GM21717 (cell line): ENCODE data around the gene HES1.
"Not testable (repeated sequence)": the region's sequence is repeated elsewhere in the genome, so short reads cannot be mapped to it uniquely, and the experiment has no call there.

Experiments
- ATAC-seq: cut with Tn5 transposase; IDR thresholded peaks from one replicate; pipeline ENCODE4 v1.9.1; 2021; ENCODE audit warnings: mild to moderate bottlenecking, moderate library complexity; ENCODE audit not compliant: unreplicated experiment

The HES1 gene

DNA sequence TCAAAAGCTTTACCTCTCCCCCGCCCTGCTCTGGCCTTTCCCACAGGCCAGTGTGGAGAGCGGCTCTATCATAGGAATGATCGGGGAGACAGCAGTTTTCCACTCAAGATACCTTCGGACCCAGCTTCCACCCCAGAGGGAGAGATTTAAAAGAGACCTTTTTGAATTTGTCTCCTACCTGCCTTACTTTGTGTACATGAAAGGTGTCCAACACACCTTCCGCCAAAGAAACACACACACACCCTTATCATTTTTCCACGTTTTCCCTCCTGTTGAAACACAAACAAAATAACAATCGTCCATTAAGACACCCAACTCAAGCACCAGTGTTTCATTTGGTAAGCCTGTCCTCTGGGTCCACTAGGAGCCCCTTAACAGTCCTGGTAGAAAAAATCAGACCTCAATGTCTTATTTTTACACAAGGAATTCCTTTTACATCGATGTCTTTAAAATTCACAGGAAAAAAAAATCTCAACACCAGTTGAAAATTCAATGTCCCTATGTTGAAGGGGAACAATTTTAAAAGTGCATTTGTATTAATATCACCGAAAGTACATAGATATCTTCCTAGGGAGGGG is 4.0 kb downstream of the HES1 start:
- no peak for ATAC-seq

DNA sequence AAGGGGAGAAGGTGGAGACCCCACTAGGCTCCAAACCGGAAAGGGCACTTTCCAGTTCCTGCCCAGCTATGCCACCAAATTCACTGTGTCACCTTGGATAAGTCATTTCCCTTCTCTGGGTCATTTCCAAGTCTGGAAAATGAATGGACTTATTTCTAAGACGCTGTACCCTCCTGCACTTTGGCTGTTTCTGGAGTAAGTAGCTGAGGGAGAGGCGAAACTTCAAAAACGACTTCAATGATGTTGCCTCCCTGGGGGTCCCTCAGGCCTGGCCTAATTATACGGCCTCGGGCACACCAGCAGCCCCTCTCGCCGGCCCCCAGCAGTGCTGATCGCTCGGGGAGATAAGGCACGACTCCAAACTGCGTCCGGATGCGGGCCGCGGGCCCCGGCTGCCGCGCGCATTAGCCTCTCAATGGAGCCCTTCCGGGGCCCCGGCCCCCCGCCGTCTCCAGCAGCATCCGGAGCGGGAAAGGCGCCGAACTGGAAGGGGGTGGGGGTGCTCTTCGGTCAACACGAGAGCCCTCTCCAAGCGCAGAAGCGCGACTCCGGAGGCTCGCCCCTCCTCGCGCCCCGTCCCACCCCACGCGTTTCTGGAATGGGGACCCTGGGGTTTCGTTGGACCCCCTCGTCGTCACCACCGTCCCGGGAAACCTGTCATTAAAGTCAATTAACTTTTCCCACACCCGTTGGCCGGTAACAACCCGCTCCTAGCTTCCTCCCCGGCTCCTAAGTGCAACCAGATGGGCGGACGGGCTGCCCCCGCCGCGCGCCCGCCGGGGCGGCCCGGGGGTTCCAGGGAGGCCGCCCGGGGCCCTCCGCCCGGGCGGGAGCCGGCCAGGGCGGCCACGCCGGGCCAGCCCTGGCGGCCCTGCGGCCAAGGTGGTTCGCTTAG is 4.8 kb downstream of the HES1 start:
- ATAC-seq: no peak

DNA sequence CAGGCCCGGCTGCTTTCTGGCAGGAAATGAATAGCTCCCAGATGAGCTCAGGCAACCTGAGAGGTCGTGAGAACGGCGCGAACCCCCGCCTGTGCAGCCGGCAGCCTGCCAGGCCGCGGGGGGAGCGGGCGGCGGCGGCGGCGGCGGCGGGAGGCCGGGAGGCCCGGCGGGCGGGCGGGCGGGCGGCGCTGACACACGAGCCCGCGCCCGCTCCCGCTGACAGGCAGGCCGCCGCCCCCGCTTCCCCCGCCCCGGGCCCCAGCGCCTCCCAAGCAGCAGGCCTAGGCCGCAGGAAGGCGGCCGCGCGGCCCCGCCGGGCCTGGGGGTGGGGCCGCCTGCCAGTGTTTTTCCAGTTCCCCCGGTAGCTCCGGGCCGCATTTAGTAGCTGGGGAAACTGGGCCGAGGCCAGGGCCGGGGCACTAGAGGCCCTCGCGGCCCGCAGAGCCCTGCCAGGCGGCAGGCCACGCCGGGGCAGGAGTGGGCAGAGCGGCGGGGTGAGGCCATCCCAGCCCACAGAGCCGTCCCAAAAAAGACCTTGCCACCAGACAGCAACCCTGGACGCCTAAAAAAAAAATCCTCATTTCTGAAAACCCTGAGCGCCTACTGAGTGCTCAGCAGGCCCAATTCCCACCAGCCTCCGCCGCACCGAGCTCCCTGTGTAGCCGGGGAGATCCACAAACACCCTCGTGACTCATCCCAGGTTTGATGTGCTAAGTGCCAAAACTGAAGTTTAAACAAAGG is 5.6 kb downstream of the HES1 start:
- peak; percentile 38 for ATAC-seq

DNA sequence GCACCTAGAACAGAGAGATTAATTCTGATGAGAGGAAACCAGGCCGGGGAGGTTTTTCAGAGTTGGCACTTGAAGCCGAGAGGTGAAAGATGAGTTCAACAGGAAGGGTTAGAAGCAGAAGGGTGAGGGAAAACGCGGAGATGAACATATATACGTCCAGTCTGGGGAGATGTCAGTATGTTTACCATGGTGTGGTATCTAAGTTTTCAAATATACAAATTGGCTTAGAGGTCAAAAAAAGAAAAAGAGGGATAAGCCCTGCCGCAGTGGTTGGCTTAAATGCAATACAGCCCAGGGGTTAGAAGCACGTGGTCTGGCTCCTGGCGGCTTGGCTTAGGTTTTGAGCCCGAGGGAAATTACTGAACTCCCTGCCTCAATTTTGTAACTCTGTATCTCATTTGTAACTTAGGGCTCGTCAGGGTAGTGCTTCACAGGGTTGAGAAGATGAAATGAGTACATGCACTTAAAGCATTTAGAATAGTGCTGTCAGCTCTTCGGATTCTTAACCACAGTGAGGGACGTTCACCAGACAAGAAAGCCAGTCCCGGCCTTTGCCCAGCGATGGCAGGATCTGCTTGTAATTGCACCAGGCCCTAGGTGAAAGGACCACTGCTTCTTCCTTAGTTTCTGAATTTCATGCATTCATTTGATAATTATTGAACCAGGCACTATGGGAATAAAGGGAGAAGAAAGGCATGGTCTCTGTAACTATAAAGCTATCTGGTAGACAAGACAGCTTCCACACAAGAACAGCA is 6.4 kb downstream of the HES1 start:
- ATAC-seq: no peak

DNA sequence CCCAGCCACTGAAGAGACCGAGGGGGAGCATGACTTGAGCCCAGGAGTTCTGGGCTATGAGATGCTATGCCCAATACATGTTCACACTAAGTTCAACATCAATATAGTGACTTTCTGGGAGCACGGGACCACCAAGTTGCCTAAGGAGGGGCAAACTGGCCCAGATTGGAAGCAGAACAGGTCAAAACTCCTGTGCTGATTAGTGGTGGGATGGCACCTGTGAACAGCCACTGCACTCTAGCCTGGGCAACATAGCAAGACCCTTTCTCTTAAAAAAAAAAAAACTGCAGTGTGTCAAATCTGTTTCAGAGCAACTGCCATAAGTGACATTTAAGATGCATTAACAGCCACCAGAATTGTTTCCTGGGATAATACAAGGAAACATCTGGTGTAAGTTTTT is 9.8 kb downstream of the HES1 start:
- no peak for ATAC-seq

DNA sequence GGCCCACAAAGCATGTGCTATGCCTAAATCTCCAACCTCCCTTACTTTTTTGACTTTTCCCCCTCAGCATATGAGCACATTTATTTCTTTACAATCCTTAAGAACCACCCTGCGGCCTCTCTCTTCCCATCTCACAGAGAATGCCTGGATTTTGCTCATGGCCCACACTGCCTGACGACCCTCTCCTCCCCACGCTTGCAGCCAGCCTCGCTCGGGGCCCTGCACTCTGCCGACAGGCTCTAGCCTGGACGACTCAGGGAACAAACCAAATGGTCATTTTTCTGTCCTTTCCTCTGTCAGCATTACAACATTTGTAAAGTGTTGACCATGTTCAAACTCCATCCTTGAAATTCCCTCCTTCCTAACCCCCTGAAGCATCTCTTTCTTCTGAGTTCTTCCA is 11.7 kb downstream of the HES1 start:
- no peak for ATAC-seq

DNA sequence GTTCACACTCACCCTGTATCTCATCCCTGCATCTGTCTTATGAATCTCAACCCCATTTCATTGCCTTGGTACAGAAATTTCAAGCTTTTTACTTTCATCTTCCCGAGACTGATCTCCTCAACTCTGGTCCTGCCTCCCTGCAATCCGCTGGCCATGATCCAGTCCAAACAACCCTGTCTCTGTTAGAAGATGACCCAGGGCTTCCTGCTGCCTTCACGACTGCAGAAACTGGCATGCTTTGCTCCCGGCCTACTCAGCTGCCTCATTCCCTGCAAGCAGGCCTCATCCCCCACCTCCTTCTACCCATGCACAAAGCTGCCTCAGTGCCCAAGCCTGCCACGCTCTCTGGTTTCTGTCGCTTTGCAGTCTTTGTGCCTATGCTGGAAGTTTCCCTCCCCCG is 12.4 kb downstream of the HES1 start:
- no peak for ATAC-seq

DNA sequence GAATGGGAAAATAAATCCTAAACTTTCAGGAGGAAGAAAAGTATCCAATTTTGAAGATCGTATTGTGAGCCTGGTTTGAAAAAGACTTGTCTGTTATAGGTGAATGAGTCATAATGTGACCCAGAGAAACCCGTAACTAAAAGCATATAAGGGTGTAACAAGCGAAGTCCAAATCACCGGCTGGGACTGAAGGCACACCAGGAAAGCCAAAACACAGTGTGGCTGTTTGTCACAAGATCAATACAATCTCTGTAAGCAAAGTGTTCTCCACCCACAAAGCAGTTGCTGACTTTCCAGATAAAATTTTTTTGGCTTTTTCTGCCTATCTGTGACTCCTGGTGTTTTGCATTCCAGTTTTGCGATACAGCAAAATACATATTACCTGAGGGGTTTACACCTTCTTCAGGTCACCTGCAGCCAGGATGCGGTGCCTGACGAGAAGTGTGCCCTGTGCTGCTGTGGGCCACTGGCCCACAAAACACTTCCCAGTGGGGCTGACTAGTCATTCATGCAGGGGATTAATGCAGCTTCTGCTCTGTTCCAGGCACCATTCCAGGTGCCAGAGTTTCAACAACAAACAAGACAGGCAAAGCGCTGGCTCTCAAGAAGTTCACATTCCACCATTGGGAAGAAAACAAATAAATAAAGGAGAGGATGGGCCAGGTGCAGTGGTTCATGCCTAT is 14.4 kb downstream of the HES1 start:
- ATAC-seq: no peak

DNA sequence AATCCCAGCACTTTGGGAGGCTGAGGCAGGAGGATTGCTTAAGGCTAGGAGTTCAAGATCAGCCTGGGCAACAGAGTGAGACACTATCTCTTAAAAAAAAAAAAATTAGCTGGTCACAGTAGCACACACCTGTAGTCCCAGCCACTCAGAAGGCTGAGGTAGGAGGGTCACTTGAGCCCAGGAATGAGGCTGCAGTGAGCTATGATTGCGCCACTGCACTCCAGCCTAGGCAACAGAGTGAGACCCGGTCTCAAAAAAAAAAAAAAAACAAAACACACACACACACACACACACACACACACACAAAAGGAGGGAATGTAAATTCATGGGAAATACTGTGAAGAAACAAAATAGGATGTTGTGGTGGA is 15.0 kb downstream of the HES1 start:
- ATAC-seq: not testable (repeated sequence)

DNA sequence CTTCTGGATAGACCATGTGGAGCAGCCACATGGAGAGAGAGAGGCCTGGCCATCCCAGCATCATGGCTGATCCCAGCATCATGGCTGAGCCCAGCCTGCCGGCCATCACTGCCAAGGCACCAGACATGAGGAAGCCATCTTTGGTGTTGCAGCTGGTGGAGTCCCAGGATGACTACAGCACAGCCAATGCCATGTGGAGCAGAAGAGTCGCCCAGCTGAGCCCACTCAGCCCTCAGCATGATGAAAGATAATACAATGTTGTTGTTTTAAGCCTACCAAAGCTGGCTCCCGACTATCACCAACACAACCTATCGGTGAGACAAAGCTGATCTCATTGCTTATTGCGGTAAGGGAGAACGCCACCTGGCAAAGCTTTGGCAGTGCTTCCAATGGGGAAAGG is 18.4 kb downstream of the HES1 start:
- ATAC-seq: no peak

DNA sequence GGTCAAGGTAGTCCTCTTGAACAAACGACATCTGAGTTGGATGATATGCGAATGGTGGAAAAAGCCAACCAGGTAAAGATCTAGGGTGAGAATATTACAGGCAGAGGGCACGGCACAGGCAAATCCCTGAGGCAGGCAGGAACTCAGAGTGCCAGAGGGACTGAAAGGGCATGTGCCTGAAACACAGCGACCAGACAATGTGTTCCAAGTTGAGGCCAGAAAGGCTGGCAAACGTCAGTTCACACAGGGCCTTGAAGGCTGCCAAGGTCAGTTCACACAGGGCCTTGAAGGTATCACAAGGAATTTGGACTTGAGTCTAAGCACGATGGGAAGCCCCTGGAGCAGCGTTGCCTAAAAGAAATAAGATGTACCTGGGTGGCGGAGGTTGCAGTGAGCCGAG is 20.1 kb downstream of the HES1 start:
- no peak for ATAC-seq

DNA sequence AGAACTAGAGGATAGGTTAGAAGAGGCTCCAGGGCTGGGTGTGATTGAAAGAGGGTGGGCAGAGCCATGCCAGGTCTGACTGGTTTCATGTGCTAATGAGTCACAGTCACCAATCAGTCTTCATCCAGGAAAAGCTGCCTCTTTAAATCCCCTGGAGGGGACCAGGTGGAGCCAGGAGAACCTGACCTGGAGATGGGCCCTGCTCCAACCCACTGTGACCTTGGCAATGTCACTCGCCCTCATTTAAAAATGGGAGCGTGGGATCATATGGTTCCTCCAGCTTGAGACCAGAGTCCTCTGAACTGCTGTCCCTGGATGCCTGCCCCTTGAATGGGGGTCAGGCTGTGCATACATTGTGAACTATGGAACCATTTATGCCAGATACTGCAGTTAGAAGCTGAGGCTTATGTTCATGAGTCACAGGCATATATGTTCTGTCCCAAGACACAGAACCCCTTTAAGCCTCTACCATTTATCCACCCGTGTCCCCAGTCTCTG is 23.0 kb downstream of the HES1 start:
- ATAC-seq: no peak

DNA sequence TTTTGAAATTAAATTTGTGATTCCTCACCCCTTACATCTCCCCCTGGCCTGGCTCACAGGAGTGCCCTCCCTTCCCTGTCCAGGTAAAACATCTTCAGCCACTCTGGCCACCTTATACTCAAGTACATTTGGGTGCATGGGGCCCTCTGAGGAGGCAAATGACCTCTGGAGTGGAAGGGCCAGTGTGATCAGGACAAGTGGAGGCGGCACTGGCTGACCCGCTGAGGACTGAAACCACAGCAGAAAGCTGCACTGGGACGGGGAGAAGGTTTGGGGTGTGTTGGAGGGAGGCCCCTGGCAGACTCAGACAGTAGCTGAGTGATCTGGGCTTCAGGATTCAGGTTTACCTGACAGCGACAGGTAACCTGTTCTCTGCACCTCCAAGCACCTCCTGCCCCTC is 24.2 kb downstream of the HES1 start:
- ATAC-seq: no peak

DNA sequence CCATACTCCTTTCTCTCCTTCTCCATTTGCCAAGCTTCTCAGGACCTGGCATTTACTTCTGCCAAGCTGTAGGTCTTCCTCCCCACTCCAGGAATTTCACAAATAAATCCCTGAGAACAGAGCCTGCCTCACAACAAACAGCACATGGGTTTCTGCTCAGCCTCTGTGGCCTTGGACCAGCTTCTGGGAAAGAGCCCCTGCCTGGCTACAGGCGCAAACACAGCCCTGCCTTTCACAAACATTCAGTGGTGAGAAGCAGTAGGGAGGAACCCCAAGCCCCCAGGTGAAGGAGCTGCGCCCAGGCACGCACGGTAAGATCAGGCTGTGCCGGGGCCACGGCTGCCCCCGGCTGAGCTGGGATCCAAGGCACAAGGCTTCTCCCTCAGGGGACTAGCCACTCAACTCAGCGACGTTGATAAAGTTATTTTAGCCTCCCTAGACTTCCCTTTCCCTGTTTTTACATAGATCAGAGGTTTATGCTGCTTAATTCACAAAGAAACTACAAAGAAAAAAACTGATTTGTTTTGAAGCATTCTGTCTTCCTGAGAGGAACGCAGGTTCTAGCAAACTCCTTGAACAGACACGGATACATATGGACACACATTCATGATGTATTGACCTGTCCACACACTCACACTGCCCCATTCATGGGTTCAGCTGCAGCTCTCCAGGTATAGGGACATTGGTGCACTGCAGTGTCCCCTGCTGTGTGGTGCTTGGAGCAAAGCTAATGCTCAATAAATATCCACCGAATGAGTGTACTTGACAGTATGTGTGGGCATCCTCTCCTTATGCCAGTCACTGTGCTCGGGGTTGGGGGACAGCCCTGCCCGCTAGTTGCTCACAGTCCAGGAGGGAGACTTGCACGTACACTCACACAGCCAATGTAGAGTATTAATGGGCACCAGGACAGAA is 25.4 kb downstream of the HES1 start:
- no peak for ATAC-seq

DNA sequence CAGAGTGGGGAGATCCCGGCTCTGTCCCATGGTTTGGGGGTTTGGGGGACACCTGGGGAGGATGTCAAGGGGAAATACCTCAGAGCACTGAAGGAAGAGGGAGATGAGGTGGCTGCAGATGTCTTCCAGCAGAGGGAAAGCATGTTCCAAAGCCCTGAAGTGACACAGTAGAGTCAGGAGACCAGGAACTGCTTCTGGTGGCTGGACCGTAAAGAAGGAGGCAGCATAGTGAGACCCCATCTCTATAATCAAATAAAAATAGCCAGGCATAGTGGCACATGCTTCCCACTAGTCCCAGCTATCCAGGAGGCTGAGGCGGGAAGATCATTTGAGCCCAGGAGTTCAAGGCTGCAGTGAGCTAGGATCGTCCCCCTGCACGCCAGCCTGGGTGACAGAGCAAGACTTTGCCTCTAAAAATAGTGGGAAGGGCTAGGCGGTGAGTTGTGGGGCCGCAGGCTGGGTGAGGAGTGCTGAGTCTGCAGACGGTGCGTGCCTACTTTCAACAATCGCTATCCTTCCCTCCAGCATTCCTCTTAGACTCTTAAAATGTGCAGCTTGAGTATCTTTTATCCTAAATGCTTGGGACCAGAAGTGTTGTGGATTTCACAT is 26.2 kb downstream of the HES1 start:
- no peak for ATAC-seq

DNA sequence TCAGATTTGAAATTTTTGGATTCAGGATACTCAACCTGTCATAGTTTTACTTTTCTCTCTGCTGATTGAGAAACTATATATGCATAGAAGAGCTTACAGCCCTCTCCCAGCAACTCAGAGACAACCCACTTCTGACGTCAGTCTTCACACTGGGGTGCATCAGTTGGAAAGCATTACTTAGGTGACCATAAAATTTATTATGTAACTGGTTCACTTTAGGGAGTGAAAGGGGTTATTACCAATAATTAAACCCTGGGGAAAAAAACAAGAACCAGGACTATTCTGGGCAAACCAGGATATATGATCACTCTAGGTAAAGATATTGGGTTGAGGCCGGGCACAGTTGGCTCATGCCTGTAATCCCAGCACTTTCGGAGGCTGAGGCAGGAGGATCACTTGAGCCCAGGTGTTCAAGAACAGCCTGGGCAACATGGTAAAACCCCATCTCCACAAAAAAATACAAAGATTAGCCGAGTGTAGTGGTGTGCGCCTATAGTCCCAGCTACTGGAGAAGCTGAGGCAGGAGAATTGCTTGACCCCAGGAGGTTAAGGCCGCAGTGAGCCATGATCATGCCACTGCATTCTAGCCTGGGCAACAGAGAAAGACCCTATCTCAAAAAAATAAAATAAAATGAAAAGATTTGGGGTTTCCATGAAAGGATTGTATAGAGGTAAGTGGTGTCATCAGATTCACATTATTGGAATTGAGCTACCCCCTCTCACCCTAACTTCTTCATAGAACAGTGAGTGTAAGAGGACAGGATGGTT is 27.1 kb downstream of the HES1 start:
- ATAC-seq: no peak

DNA sequence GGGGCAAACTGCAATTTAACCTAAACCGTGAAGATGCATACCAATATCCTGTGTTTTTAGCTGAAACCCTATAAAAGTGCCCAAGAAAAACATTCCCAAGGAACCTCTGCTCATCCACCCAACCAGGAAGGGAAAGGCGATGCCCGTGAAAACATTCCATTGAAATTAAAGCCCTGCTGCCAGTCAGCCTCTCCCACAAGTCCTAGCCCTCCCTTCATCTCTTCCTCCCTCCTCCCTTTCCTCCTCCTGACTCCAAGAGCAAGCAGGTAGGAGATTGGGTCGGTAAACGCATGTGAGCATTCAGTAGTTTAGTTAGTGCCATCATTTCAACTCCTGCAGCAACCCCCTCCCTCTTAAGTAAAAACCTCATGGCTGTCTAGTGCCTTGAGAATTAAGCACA is 27.7 kb downstream of the HES1 start:
- ATAC-seq: no peak

DNA sequence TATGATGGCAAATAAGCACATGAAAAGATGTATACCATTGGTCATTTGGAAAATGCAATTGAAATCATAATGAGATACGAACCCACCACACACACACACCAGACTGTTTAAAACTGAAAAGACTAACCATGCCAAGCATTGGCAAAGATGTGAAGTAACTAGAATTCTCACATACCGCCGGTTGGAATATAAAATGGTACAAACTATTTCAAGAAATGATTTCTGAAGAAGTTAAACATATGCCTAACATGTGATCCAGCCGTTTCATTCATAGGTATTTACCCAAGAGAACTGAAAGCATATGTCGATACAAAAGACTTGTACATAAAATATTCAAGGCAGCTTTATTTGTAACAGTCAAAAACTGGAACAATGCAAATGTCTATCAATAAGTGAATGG is 28.9 kb downstream of the HES1 start:
- ATAC-seq: no peak
